GM21619 (cell line): ENCODE results near the gene NFKB1.
A peak's percentile ranks its signal among the peaks of the same experiment; 100 is the strongest.

ENCODE experiments used
- ATAC-seq: cut with Tn5 transposase; IDR thresholded peaks from one replicate; pipeline ENCODE4 v1.9.1; 2021; ENCODE audit not compliant: unreplicated experiment

The NFKB1 gene

DNA sequence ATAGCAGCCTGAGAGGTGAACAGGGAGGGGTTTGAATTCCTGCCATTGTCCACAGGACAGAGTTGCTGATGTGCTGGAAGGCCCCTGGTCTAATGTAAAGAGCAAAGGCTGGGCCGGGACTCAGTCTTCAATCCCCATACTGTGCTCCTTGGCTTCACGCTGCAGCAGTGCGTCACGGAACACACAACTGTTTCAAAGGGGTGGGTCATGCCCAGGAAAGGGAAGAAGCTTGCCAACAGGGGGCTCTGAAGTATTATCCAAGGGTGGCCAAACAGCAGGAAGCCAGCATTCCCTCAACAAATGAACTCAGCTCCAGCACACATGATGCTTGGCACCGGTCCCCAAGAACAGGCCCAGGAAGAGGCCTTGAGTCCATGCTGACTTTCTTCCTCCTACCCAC lies 122.5 kb downstream of the NFKB1 start:
- ATAC-seq, result no peak

DNA sequence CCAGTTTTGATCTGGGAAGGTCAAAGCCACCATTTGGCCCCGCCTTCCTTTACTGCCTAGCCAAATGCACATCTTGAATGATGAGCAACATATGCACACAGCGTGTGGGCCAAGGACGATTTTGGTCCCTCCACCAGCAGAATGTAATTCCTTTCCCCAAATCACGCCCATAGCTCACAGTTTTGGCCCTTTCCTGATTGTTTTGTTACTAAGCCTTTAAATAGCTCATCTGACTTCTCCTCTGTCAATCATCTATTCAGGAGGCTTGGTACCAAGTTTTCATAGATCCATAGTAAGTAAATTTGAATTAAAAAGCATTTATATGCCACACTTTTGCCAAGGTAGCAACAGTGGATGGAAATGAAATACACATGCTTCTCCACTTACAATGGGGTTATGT lies 123.3 kb downstream of the NFKB1 start:
- no peak for ATAC-seq

DNA sequence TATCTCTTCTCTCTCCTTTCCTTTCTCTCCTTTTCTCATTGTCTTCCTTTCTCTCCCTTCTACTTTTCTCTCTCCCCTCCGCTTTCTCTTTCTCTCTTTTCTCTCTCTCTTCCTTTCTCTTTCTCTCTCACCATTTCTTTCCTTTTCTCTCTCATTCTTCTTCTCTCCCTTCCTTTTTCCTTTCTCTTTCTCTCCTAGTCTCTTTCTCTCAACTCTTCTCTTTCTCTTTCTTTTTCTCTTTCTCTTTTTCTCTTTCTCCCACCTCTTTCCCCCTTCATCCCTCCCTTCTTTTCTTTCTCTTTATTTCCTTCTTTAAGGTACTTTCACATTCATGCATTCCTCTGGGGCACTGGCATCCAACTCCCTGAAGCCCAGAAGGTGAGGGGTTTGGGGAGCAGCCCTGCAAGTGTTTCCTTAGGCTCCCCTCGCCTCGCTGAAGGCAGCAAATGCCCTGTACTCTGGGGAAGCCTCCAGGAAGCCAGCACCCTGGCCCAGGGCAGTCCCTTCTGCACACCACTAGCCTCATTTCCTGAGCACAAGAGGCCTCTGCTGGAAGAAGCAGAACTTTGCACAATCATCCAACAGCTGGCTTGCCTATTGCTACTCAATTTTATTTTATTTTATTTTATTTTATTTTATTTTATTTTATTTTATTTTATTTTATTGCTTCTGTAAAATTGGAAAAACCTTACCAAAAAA lies 124.2 kb downstream of the NFKB1 start:
- ATAC-seq, result peak; percentile 95

DNA sequence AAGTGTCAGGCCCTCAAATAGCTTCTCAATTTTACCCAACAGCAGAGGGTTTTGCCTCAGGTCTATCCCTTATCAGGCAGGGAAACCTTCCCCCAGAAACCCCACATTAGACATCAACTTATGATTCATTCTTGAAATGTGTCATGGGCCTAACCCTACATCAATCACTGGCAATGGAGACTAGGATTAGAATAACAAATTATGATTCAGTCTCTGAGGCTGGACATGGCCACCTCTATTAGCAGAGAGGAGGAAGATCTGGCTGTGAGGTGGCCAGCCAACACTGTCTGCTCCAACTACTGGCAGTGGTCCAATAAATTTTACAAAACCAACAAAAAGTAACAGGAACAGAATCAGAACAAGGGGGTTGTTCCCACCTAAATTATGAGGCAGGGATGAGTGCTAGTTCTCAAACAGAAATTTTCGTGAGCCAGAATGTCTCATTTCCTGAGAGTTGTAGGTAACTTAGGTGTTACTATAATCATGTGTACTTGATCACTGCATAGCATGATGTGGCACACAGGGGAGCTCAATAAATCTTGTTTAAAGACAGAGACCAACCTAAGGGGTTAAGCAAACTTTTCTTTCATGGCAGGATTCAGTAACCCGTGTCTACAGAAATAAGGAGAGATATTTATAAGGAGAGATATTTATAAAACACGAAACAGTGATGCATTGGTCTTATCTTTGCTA lies 126.8 kb downstream of the NFKB1 start:
- no peak for ATAC-seq

DNA sequence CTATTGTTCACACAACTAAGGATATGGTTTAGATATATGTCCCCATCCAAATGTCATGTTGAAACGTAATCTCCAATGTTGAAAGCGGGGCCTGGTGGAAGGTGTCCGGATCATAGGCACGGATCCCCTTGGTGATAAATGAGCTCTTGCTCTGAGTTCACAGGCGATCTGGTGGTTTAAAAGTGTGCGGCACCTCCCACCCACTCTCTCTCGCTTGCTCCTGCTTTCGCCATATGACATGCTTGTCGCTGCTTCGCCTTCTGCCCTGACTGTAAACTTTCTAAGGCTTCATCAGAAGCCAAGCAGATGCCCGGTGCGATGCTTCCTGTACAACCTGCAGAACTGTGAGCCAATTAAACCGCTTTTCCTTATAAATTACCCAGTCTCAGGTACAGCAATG lies 128.5 kb downstream of the NFKB1 start:
- no peak for ATAC-seq

DNA sequence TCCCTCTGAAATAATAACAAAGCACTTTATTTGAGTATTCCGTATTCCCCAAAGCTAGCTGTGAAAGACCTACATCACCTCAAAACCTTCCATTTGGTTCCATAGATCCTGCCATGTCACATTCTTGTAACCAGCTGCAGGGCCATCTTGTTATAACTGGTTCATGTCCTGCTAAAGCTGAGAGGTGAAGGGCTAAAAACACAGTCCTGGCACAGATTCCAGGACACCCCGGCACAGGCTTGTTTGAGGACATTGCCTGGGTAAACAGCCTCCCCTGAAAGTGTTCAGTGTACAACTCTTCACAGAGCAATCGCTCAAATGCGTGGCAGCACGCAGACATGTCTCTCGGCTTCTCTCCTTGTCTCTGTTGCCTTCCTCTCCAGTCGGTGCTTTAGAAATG lies 130.5 kb downstream of the NFKB1 start:
- ATAC-seq, result no peak

DNA sequence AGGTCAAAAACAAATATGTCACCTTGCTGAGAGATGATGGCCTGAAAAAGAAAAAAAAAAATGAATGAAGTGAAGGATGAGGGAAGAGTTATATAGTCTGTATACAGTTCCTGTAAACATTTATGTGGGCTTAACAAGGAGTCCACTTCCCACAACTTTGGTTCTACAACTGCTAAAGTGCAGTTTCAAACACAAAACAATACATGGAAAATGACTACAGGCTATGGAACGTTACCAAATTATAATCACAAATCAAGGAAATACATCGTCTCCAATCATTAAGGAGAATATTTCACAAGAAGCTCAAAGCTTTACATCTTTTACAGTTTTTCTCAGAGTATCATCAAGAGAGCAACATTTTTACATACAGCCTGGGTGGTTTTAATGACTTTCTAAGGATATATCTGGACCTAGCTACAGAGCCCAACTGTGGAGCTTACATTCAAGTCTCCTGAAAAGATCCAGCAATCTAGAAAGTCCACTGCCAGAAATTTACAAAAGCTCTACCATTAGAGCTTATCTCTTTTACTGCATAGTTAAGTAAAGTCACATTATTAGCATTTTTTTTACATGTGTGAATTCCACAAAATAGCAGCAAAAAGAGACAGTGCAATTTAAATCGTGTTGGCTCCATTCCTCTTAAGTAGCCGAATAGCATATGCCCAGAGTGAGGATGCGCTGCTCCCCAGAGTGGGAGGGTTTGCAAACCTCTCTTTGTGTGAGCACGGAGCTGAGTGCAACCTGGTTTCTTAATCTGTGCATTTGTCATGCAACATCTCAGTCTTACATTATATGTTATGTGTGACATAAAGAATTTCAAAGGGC lies 131.3 kb downstream of the NFKB1 start:
- no peak for ATAC-seq

DNA sequence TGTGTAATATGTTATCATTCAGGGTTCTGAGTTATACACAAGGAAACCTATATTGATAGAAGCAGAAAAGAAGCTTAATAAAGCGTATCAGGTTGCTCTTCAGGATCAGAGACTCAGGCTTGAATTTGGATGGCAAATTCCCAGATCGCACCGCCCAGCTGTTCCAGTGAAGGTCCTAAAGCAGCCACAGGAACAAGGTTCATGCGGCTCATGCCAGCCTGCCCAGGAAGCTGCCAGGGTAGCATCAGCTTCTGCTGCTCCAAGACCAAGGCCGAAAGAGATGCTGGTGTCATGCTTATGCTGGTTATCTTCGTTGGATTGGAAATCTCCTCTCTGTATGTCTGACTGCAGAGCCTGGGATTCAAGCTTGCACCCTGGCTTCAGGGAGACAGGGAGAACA lies 131.9 kb downstream of the NFKB1 start:
- ATAC-seq, result no peak

DNA sequence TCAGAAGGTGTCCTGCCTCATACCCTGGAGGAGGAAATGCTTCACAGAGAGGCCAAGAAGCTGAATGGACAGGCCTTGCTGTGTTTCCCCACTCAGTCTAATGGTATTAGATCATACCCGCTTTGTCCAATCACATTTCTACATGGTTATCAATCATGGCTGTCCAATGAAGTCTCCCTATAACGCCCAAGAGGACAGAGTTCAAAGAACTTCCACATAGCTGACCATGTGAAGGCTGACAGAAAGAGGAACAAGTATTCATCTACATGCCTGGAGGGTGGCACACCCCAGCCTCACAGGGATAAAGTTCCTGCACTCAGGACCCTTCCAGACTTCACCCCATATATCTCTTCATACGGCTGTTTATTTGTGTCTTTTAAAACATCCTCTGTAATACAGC lies 136.2 kb downstream of the NFKB1 start:
- ATAC-seq, result no peak

DNA sequence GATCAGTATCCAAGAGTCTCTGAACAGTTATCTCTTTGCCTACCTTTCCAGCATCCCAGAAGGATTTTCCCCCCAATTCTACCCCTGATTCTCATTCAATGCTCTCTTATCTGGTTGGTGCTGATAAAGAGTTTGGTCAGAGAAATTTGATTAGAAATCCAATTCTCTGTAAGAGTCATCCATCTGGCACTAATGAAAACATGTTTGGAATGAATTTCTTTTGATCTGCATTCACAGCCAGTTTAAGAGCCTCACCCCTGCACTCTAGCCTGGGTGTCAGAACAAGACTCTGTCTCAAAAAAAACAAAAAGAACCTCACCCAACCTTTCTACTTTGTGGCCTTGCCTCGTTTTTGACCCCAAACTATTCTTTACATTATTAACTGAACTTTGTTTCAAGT lies 137.5 kb downstream of the NFKB1 start:
- ATAC-seq, result no peak

DNA sequence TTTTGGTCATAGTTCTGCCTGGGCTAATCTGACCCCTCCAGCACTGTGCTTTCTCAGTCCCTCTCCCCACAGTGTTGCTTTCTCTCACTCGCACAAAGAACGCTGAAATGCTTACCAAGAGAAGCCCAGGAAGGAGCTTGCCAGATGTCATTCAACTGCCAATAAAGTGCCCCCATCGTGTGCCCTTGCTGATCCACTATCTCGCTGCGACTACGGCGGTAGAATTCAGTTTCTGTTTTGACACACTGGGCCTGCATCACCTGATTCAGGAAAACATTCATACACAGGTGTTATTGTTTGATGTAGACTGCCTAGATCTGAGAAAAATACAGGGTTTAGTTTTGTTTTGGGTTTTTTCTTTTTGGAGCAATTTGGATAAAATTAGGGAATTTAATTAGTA lies 138.4 kb downstream of the NFKB1 start:
- no peak for ATAC-seq

DNA sequence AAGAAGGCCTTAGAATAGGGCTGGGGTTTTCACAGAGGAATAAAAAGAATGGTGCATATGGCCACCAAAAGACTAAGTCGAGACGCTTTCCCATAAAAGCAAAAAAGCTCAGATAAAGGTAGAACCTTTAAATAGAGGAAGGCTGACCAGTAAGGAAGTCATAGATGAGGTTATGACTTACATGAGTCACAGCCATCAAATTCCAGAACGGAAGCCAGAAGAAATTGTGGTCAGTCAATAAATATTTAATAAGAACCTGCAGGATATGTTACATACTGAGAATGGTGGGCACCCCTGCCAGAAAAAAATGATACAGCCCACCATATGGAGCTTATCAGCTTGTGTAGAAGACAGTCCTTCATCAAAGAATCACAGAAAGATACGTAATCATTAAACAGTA lies 139.5 kb downstream of the NFKB1 start:
- no peak for ATAC-seq

DNA sequence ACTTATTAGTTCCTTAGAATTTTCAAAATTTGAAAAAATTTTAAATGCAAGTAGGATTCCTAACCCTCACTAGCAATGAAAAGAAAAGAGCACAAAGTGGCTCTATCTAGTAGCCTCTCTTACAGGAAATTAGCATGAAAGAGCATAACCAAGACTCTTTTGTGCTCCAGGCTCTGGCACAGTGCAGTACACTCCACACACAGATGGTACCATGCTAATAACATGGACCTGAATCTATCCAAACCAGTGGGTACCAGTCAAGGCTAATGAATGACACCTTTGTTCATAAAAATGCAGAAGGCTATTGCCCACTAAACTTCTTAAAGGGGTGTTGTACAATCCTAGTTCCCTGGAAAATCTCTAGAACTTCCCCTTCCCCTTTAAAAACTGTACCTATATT lies 140.6 kb downstream of the NFKB1 start:
- no peak for ATAC-seq

DNA sequence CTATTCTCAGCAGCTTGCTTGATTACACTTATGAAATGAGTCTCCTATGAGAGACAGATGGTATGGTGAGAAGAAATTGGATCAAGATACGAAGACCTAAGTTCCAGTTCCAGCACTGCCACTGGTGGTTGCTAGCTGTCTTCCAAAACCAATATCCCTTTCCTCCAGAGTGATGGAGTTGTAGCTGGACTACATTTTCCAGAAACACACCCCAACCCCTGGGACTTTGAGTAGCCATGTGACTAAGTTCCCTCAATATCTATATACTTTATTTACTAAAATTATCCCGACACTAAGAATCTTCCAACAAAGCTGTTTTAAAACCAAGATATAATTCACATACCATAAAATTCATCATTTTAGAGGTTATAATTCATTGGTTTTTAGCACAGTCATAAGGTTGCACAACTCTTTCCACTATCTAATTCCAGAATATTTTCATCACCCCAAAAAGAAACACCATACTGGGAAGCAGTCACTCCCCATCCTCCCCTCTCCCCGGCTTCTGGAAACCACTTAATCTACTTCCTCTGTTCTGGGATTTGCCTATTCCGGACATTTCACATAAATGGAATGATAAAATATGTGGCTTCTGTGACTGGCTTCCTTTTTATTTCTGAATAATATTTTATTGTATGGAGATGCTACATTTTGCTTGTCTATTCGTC lies 141.6 kb downstream of the NFKB1 start:
- no peak for ATAC-seq

DNA sequence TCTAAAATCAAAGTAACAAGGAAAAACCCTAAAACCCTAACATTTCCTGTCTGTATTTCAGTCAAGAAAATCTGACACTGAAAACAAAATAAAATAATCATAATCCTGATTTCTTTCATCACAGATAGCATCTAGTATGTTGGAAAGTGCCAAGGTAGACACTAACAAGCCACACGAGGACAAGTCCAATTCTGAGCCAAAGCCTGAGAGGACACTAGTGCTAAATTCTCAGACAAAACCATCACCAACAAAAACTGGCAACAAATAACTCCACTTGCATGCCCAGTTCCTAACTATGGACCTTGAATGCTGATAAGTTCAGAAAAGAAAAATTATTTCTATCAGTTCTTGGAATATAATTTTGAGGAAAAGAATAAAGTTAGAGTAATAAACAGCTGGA lies 146.0 kb downstream of the NFKB1 start:
- ATAC-seq, result no peak

DNA sequence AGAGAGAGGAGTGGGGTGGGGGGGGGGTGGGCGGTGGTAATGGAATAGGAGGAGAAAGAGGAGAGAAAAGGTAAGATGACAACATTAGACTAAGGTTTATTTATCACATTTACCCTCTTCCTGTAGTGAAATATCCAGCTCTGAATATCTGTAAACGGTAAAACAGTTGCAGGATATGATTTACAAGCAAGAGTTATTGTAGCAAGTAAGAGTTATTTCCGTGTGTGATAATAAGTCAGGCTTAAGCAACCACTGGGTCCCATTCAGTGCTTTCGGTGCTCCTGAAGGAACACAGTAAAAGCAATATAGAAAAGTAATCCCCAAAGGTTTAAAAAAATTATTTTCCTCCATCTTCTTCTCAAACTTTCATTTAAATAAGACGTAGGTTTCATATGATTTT lies 156.0 kb downstream of the NFKB1 start:
- ATAC-seq, result no peak

DNA sequence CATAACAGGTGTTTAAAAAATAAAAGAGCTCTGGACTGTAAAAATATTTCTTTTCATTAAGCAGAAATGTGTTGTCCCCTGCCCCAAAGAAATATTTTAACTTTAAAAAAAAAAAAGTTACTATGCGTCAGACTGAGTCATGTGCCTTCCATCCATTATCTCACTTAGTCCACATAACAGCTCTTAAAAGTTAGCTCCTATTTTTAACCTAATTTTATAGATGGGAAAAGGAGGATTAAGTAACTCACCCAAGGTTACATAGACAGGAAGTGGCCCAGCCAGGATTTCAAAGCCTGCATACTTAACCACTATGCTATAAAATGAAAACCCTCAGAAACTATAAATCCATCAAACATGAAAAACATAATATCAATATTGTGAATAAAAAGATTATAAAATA lies 161.9 kb downstream of the NFKB1 start:
- ATAC-seq, result no peak

DNA sequence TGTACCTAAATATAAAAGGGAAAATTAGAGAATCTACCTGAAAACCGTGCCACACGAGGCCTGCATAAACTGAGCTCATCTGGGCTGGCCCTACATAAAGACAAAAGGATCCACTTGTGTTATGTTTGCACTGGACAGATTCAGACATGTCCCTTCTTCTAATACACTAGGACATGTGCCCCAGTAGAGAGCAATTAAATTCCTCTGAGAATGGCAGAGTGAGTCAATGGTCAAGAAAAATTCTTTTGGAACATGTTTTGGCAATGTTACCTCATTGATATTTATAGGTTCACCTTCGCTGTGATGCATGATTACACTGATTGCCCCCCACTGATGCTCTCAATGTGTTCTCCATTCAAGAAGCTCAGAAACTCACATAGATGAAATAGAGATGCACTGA lies 164.4 kb downstream of the NFKB1 start:
- no peak for ATAC-seq
